Retinal pigment epithelial cell (primary cell): ENCODE measurements around the gene SLC35B2.

ENCODE experiments used
- DNase-seq: peaks from one replicate; pipeline ENCODE4 v3.0.0-alpha.2; 2010; ENCODE audit warnings: low read depth
- H3K4me3 ChIP-seq: 2 replicates; pipeline ENCODE4 v1.5.1; 2011; ENCODE audit warnings: mild to moderate bottlenecking, low read length, control low read depth, moderate library complexity
- CTCF ChIP-seq: conservative IDR thresholded peaks from 2 replicates; pipeline ENCODE4 v1.5.1; 2011; ENCODE audit warnings: low read depth, low read length, control low read depth, inconsistent platforms

Gene SLC35B2

GRCh38 chr6:44257753-44258324 lies 511 bp upstream of the SLC35B2 start:
- no peak for TF ChIP-seq CTCF
- no peak for DNase-seq
- peak overlapping the region; percentile 45 for H3K4me3 ChIP-seq

GRCh38 chr6:44256775-44257024 lies 628 bp downstream of the SLC35B2 start:
- DNase-seq, result no peak
- TF ChIP-seq CTCF, result no peak
- peak overlapping the region; percentile 83 for H3K4me3 ChIP-seq

GRCh38 chr6:44255871-44256774 lies 1.2 kb downstream of the SLC35B2 start:
- no peak for DNase-seq
- peak; percentile 2 for TF ChIP-seq CTCF
- peak overlapping the region; percentile 83 for H3K4me3 ChIP-seq

GRCh38 chr6:44255105-44255808 lies 2.1 kb downstream of the SLC35B2 start:
- TF ChIP-seq CTCF, result no peak
- H3K4me3 ChIP-seq, result no peak overlapping the region
- DNase-seq, result no peak

GRCh38 chr6:44254191-44255104 lies 2.9 kb downstream of the SLC35B2 start:
- no peak for TF ChIP-seq CTCF
- DNase-seq, result no peak

GRCh38 chr6:44253307-44254101 lies 3.8 kb downstream of the SLC35B2 start:
- DNase-seq, result no peak
- no peak overlapping the region for H3K4me3 ChIP-seq
- peak; percentile 62 for TF ChIP-seq CTCF

More at GRCh38 chr6:44254191-44255104, 2.9 kb downstream of the SLC35B2 start:
- H3K4me3 ChIP-seq, result no peak overlapping the region
